Measurements from ENCODE around the gene PCDHGA11.
"Not testable (repeated sequence)": the region's sequence is repeated elsewhere in the genome, so short reads cannot be mapped to it uniquely, and the experiment has no call there.

GRCh38 chr5:141397756-141398551, 22.9 kb upstream of the PCDHGA11 start, which contains the start of gene PCDHGB5:
- TF ChIP-seq REST (IDR thresholded peaks at IDR 0.05; ENCODE audit: low read depth); MAX (IDR thresholded peaks at IDR 0.05); CEBPB (IDR thresholded peaks at IDR 0.05); USF1 (IDR thresholded peaks at IDR 0.05); FOXM1 (IDR thresholded peaks at IDR 0.05; ENCODE audit: borderline replicate concordance, low read depth); EGR1 (IDR thresholded peaks at IDR 0.05); NFIC (IDR thresholded peaks at IDR 0.05); TAF1 (IDR thresholded peaks at IDR 0.05; ENCODE audit: low read depth); TCF12 (IDR thresholded peaks at IDR 0.05; ENCODE audit: low read depth); EP300 (IDR thresholded peaks at IDR 0.05; ENCODE audit: borderline replicate concordance); YY1 (IDR thresholded peaks at IDR 0.05; ENCODE audit: low read depth); TEAD4 (IDR thresholded peaks at IDR 0.05); RAD21 (IDR thresholded peaks at IDR 0.05; ENCODE audit: low read depth); ZBTB7A (IDR thresholded peaks at IDR 0.05; ENCODE audit: low read depth): not testable (repeated sequence)

Data from Ishikawa (cell line).